Right cardiac atrium (tissue), 5 donors: ENCODE measurements around the gene LCN1. TPM values are rescaled to one million over a fixed set of nuclear protein-coding genes. Genes with fewer than 3 reads are reported as not detected.

Source experiments
- ATAC-seq, 2 donors: fragments of 200-7000 bp; cut with Tn5 transposase; one replicate each; pipeline versions ENCODE4 v1.8.0 to v1.9.1; 2020; ENCODE audit warnings: moderate library complexity in 2 of 2, mild to moderate bottlenecking in 1 of 2
- DNase-seq, 3 donors: peaks; one replicate each; pipeline ENCODE4 v3.0.0-alpha.2; 2020
- H3K27ac ChIP-seq: one replicate; pipeline ENCODE4 v1.5.1; 2013; ENCODE audit warnings: mild to moderate bottlenecking, low read length, control low read depth, moderate library complexity
- H3K27me3 ChIP-seq: one replicate; pipeline ENCODE4 v1.6.1; 2013; ENCODE audit not compliant: control insufficient read depth, insufficient read depth
- H3K4me1 ChIP-seq: one replicate; pipeline ENCODE4 v1.6.1; 2013; ENCODE audit warnings: low read length; ENCODE audit not compliant: control insufficient read depth, insufficient read depth
- H3K4me3 ChIP-seq: one replicate; pipeline ENCODE4 v1.5.1; 2013; ENCODE audit warnings: low read length, control low read depth
- H3K9me3 ChIP-seq: one replicate; pipeline ENCODE4 v1.6.1; 2013; ENCODE audit warnings: low read length; ENCODE audit not compliant: control insufficient read depth
- WGBS: extraction: QIAGEN DNeasy Blood & Tissue Kit; methylation state at CpG from one replicate; pipeline ENCODE4 v1.1.7; 2013; 5-methylcytosine and 5-hydroxymethylcytosine counted together
- intact Hi-C, 4 donors: fragments of 100-400 bp; cut with DNase I; formaldehyde crosslinking; loops; one replicate each; pipeline versions ENCODE4 v1.11.0 to v1.14.0; 2022 to 2023
- polyA plus RNA-seq: library from polyadenylated mRNA; stranded (reverse); fragments of 200-250 nt; gene quantifications from one replicate; pipeline ENCODE4 v1.2.3, GENCODE V29; 2013
- total RNA-seq, 4 donors: library from RNA; stranded (reverse); fragmentation: NEBNext Ultra II Directional; extraction: Animal tissue kit (Norgen Biotek cat#: 25700); gene quantifications; one replicate each; pipeline ENCODE4 v1.2.1, GENCODE V29; 2021
- donor health status: healthy with polysubstance abuse.
- donor health status: DM: no; HTN: yes; CAD: no.
- donor health status: DM: no; HTN: no; CAD: no.
- donor health status: DM: no; HTN: yes; CAD: no; lungs with severe emphysema.
- donor health status: DM: yes; HTN: yes; CAD: no.

LCN1 gene
- total and polyA plus RNA-seq, 5 donors: 0.42 to 4.0 TPM; not detected in 3

GRCh38 chr9:135567311-135567710 is 46.1 kb downstream of the LCN1 start:
- WGBS: 63% methylated on average over 9 of the region's 9 CpGs
- DNase-seq: no peak
- H3K27me3 ChIP-seq: no peaks in the 10 kb centered on the region

GRCh38 chr9:135568026-135568425 is 46.8 kb downstream of the LCN1 start:
- 92% methylated on average over 6 of the region's 6 CpGs for WGBS
- H3K27ac ChIP-seq: no peak overlapping the region
- DNase-seq: no peak
- ATAC-seq: no peak
- no peaks in the 10 kb centered on the region for H3K9me3 ChIP-seq
- intact Hi-C loops: no loop called here
- H3K27me3 ChIP-seq: no peaks in the 10 kb centered on the region
- no peak overlapping the region for H3K4me3 ChIP-seq
- H3K4me1 ChIP-seq: no peaks in the 10 kb centered on the region

More at GRCh38 chr9:135567311-135567710, 46.1 kb downstream of the LCN1 start:
- H3K4me1 ChIP-seq: no peaks in the 10 kb centered on the region
- no peak overlapping the region for H3K27ac ChIP-seq
- H3K9me3 ChIP-seq: no peaks in the 10 kb centered on the region
- no peak overlapping the region for H3K4me3 ChIP-seq
- intact Hi-C loops: no loop called here
- ATAC-seq: no peak

- ATAC-seq: no peak
- intact Hi-C loops: no loop called here
- no peaks in the 10 kb centered on the region for H3K9me3 ChIP-seq
- no peak for DNase-seq
- WGBS: 49% methylated on average over 3 of the region's 3 CpGs
- no peak overlapping the region for H3K4me3 ChIP-seq
- H3K27me3 ChIP-seq: no peaks in the 10 kb centered on the region
- H3K4me1 ChIP-seq: no peaks in the 10 kb centered on the region
- H3K27ac ChIP-seq: no peak overlapping the region
These were observed 49.2 kb downstream of the LCN1 start for GRCh38 chr9:135570456-135570855.

DNA sequence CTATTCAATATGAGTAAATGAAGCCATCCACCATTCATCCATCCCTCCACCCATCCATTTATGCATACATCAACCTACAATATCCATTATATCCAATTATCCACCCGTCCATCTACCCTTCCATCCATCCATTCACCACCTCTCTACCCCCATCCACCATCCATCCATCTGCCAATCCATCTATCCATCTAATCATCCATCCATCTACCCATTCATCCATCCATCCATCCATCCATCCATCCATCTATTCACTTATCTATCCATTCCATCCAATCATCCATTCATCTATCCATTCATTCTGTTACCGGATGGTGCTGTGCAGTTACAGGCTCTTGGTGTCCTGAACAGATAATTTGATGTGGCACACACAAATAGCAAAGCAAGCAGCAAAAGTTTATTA is 51.0 kb downstream of the LCN1 start:
- Histone ChIP-seq H3K27ac (no peak overlapping the region), H3K9me3 (no peaks in the 10 kb centered on the region), H3K4me1 (no peaks in the 10 kb centered on the region), H3K4me3 (no peak overlapping the region), H3K27me3 (no peaks in the 10 kb centered on the region)
- intact Hi-C loops: no loop called here
- ATAC-seq (no peak), DNase-seq (no peak)
- 84% methylated on average over 2 of the region's 2 CpGs for WGBS

GRCh38 chr9:135573124-135573523 is 51.9 kb downstream of the LCN1 start:
- ATAC-seq: no peak
- intact Hi-C loops: no loop called here
- Histone ChIP-seq H3K27me3 (no peaks in the 10 kb centered on the region), H3K9me3 (no peaks in the 10 kb centered on the region), H3K27ac (no peak overlapping the region), H3K4me1 (no peaks in the 10 kb centered on the region), H3K4me3 (no peak overlapping the region)
- DNase-seq: no peak
- 79% methylated on average over 1 of the region's 1 CpG for WGBS

DNA sequence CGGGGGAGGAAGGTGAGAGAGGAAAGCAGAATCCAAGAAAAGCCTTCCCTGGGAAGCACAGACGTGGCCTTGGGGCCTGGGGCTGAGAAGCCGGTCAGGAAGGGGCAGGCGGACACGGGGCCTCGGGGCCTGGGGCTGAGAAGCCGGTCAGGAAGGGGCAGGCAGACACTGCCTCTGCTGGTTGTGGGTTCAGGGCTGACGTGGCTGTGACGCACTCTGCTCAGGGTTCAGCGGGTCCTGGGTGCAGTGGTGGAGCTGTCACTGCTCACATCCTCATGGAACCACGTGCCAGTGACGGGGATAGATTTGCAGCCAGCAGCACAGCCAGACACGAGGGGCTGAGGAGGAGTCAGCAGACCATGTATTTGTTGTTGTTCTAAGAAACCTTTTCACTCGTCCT is 53.1 kb downstream of the LCN1 start:
- ATAC-seq (no peak), DNase-seq (no peak)
- no peaks in the 10 kb centered on the region for H3K27me3 ChIP-seq
- WGBS: 70% methylated on average over 14 of the region's 14 CpGs
- no peaks in the 10 kb centered on the region for H3K4me1 ChIP-seq
- no peak overlapping the region for H3K27ac ChIP-seq
- H3K9me3 ChIP-seq: no peaks in the 10 kb centered on the region
- no peak overlapping the region for H3K4me3 ChIP-seq
- intact Hi-C loops: no loop called here

GRCh38 chr9:135574943-135575342 is 53.7 kb downstream of the LCN1 start:
- no peak for DNase-seq
- intact Hi-C loops: no loop called here
- no peak for ATAC-seq
- Histone ChIP-seq H3K27ac (no peak overlapping the region), H3K4me1 (no peaks in the 10 kb centered on the region), H3K9me3 (no peaks in the 10 kb centered on the region), H3K27me3 (no peaks in the 10 kb centered on the region), H3K4me3 (no peak overlapping the region)
- 92% methylated on average over 15 of the region's 15 CpGs for WGBS

Other genes starting within 250 kb of the LCN1 start
- 10 to 100 TPM; 15.7 to 23.8 (median 20.0) TPM for gene PPP1R26, start 41.7 kb upstream of the LCN1 start, total RNA-seq
- gene PPP1R26, start 41.7 kb upstream of the LCN1 start, polyA plus RNA-seq: 14.5 TPM
- gene MRPS2, start 20.8 kb upstream of the LCN1 start, total RNA-seq: 10 to 100 TPM; 27.1 to 39.5 (median 37.8) TPM
- gene MRPS2, start 20.8 kb upstream of the LCN1 start, polyA plus RNA-seq: 48.9 TPM
- not detected for gene OBP2A, start 24.7 kb downstream of the LCN1 start, total RNA-seq
- gene OBP2A, start 24.7 kb downstream of the LCN1 start, polyA plus RNA-seq: not detected
- gene PAEP, start 40.3 kb downstream of the LCN1 start, total RNA-seq: not detected
- not detected for gene PAEP, start 40.3 kb downstream of the LCN1 start, polyA plus RNA-seq
- gene GLT6D1, start 118.1 kb downstream of the LCN1 start, total RNA-seq: not detected
- not detected for gene GLT6D1, start 118.1 kb downstream of the LCN1 start, polyA plus RNA-seq
- not detected for gene LCN9, start 141.9 kb downstream of the LCN1 start, total RNA-seq
- gene LCN9, start 141.9 kb downstream of the LCN1 start, polyA plus RNA-seq: not detected
- gene SOHLH1, start 178.0 kb downstream of the LCN1 start, total RNA-seq: not detected
- not detected for gene SOHLH1, start 178.0 kb downstream of the LCN1 start, polyA plus RNA-seq
- 1 to 10 TPM in 1 of 4 donors, under 1 TPM in 2, not detected in 1; 0.17 to 1.1 (median 0.32) TPM for gene KCNT1, start 180.7 kb downstream of the LCN1 start, total RNA-seq
- gene KCNT1, start 180.7 kb downstream of the LCN1 start, polyA plus RNA-seq: 0.20 TPM